NCI-H82 (cell line): Measurements from ENCODE around the gene NMD3.
A peak's percentile ranks its signal among the peaks of the same experiment; 100 is the strongest.

Experiments used
- DNase-seq: peaks from one replicate; lab custom pipeline; 2025; lab: John Stamatoyannopoulos, UW

The NMD3 gene

GRCh38 chr3:161231861-161232260, 10.8 kb downstream of the NMD3 start:
- DNase-seq = no peak

GRCh38 chr3:161233557-161233956, 12.4 kb downstream of the NMD3 start:
- no peak for DNase-seq

GRCh38 chr3:161236240-161236639, 15.1 kb downstream of the NMD3 start:
- DNase-seq = no peak

- DNase-seq = no peak
Observed at GRCh38 chr3:161239700-161240099, 18.6 kb downstream of the NMD3 start.

GRCh38 chr3:161244538-161244937, 23.4 kb downstream of the NMD3 start:
- no peak for DNase-seq

- DNase-seq = no peak
Observed at GRCh38 chr3:161247049-161247448, 25.9 kb downstream of the NMD3 start.

GRCh38 chr3:161250116-161250515, 29.0 kb downstream of the NMD3 start:
- DNase-seq = no peak

- DNase-seq = no peak
Observed at GRCh38 chr3:161251716-161252115, 30.6 kb downstream of the NMD3 start.

GRCh38 chr3:161252143-161252542, 31.0 kb downstream of the NMD3 start:
- DNase-seq = no peak

- no peak for DNase-seq
Observed at GRCh38 chr3:161253711-161254110, 32.6 kb downstream of the NMD3 start.

GRCh38 chr3:161254861-161255260, 33.8 kb downstream of the NMD3 start:
- no peak for DNase-seq

- no peak for DNase-seq
Observed at GRCh38 chr3:161263057-161263456, 41.9 kb downstream of the NMD3 start.

GRCh38 chr3:161264852-161265251, 43.7 kb downstream of the NMD3 start:
- DNase-seq = no peak

- no peak for DNase-seq
Observed at GRCh38 chr3:161265916-161266571, 44.9 kb downstream of the NMD3 start.

GRCh38 chr3:161266731-161267150, 45.6 kb downstream of the NMD3 start:
- DNase-seq = no peak

- no peak for DNase-seq
Observed at GRCh38 chr3:161267646-161268045, 46.5 kb downstream of the NMD3 start.

GRCh38 chr3:161268601-161269000, 47.5 kb downstream of the NMD3 start:
- DNase-seq = no peak

- no peak for DNase-seq
Observed at GRCh38 chr3:161270991-161271390, 49.9 kb downstream of the NMD3 start.

- DNase-seq = no peak
Observed at GRCh38 chr3:161271646-161272045, 50.5 kb downstream of the NMD3 start.

GRCh38 chr3:161272524-161272923, 51.4 kb downstream of the NMD3 start:
- DNase-seq = no peak

- peak; percentile 58 for DNase-seq
Observed at GRCh38 chr3:161273589-161274218, 52.6 kb downstream of the NMD3 start.

GRCh38 chr3:161274691-161275298, 53.7 kb downstream of the NMD3 start:
- DNase-seq = peak; percentile 68

- no peak for DNase-seq
Observed at GRCh38 chr3:161275919-161276318, 54.8 kb downstream of the NMD3 start.
